Fibroblast of lung (primary cell): ENCODE results near the gene NXF2.

Experiments
- EZH2 ChIP-seq: IDR thresholded peaks from 2 replicates; pipeline ENCODE4 v1.5.1; 2012; ENCODE audit warnings: low read length, control low read depth, mild to moderate bottlenecking; ENCODE audit errors: missing control alignments
- TF ChIP-seq, protein P1 (sequence below), 2 donors: IDR thresholded peaks in 1 of 2; conservative IDR thresholded peaks in 1 of 2; 1 replicate in 1 of 2; 2 replicates in 1 of 2; pipeline ENCODE4 v1.5.1; 2011 to 2012; ENCODE audit warnings: low read length in 2 of 2, control low read depth in 1 of 2, inconsistent platforms in 1 of 2, low read depth in 1 of 2, mild to moderate bottlenecking in 1 of 2

DNA sequence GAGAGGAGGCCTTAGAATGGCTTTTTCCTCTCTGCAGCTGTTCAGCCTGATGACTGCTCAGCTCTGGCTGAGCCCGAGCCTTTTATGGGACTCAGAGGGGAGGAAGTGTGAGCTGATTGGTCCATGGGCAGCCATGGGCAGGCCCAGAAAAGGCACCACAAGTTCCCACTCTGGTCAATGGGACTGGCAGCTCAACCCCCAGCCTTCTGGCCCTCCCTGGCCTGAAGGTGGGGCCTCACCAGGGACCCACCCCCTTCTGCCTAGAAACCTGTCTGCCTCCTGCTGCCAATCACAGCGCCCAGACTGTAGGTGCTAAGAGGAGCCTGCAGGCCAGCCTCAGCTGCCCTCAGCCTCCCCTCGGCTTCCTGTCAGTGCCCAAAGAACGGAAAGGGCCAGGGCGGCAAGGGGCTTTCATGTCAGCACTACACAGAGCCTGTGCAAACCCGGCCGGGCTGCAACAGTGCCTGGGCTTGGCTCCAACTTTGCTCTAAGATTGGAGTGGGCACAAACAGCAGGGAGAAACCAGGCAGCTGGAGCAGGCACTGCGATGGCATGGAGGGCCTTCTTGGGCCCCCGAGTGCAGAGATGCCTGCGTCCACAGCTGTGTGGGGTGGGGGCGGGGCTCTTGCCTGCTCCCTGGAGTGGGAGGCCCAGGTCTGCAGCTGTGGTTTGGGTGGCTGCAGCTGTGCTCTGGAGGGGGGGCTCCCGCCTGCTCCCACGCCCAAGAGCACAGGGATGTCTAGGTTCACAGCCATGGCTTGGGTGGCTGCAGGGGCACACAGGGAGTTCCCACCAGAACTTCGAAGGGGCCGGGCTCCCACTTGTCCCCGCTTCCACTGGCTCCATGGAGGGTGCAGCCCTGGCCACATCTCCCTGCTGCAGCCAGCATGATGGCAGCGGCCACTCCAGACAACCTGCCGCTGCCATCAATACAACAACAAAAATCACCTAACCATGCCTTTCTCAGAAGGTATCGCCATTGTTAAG is 92.6 kb downstream of the NXF2 start:
- TF ChIP-seq, protein P1, sequence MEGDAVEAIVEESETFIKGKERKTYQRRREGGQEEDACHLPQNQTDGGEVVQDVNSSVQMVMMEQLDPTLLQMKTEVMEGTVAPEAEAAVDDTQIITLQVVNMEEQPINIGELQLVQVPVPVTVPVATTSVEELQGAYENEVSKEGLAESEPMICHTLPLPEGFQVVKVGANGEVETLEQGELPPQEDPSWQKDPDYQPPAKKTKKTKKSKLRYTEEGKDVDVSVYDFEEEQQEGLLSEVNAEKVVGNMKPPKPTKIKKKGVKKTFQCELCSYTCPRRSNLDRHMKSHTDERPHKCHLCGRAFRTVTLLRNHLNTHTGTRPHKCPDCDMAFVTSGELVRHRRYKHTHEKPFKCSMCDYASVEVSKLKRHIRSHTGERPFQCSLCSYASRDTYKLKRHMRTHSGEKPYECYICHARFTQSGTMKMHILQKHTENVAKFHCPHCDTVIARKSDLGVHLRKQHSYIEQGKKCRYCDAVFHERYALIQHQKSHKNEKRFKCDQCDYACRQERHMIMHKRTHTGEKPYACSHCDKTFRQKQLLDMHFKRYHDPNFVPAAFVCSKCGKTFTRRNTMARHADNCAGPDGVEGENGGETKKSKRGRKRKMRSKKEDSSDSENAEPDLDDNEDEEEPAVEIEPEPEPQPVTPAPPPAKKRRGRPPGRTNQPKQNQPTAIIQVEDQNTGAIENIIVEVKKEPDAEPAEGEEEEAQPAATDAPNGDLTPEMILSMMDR (conservative IDR thresholded peaks at IDR 0.05 in 1 of 2, IDR thresholded peaks at IDR 0.05 in 1 of 2; ENCODE audit: low read depth in 1 of 2, low read length in 2 of 2) = no peak
- no peak for TF ChIP-seq EZH2
